Suppressor macrophage treated with lipopolysaccharide for 4 hours (primary cell): ENCODE results near the gene ISLR.

Source experiments
- DNase-seq: peaks from one replicate; pipeline ENCODE4 v3.0.0-alpha.2; 2020

ISLR gene

DNA sequence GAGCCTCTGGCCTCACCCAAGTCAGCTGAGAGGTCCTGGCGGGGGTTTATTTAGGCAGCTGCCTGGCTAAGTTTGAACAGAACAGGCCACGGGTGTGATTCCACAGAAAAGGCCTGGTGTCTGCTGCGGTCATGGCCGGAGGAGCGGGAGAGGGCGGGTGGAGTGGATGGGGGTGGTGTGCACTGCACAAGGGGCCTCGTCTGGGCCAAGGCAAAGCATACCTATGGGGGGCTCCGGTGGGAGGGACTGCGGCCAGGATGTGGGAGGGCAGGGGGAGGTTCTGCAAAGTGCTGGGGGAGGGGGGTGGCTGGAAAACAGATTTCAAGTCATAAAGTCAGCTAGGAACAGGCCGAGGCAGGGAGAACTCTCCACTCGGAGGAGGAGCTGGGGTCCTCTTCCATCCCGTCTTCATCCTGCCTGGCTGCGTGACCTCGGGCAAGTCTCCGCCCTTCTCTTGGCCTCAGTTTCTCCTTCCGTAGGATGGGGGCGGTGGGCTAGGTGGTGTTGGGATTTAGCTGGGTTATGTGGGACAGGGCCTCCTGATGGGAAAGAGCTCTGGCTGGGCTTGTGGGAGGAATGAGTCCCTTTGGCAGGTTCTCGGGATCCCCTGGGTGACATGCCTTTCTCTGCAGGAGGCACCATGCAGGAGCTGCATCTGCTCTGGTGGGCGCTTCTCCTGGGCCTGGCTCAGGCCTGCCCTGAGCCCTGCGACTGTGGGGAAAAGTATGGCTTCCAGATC, 878 bp downstream of the ISLR start:
- DNase-seq: no peak

GRCh38 chr15:74174958-74175253, 1.4 kb downstream of the ISLR start:
- no peak for DNase-seq

- no peak for DNase-seq
Observed at GRCh38 chr15:74175271-74176191, 2.0 kb downstream of the ISLR start.

- DNase-seq: no peak
Observed at GRCh38 chr15:74176262-74177214, 3.0 kb downstream of the ISLR start.

DNA sequence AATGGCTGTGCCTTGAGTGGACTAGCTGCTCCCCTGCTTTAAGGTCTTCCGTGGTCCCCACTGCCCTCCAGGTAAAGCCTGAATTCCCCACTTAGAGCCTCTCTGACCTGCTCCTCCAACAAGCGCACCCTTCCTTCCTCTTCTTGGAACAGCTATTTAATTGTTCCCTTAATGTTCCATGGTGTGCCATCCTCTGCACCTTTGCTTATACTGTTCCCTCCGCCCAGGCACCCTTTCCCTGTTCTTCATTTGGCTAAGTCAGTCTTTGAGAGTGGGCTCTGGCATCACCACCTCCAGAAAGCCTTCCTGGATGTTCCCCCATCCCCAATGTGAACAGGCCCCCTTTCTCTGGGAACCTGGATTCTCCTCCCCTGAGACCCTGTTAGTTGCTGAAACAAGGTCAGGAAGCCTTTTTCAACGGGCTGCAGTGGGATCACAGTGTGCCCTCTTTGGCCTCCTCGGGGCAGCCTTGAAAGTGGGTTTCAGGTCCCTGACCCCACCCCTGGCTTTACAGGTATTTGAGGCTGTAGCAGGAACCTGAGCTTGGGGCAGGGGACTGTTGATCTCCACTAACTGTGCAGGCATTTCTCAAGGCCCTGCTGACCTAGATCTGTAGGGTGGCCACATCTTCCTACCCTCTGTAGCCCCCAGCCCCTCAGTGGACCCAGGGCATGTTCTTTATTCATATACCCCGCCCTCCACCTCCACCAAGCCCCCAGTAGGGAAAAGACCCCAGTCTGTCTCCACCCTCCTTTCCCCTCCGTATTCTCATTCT, 5.0 kb downstream of the ISLR start:
- no peak for DNase-seq

DNA sequence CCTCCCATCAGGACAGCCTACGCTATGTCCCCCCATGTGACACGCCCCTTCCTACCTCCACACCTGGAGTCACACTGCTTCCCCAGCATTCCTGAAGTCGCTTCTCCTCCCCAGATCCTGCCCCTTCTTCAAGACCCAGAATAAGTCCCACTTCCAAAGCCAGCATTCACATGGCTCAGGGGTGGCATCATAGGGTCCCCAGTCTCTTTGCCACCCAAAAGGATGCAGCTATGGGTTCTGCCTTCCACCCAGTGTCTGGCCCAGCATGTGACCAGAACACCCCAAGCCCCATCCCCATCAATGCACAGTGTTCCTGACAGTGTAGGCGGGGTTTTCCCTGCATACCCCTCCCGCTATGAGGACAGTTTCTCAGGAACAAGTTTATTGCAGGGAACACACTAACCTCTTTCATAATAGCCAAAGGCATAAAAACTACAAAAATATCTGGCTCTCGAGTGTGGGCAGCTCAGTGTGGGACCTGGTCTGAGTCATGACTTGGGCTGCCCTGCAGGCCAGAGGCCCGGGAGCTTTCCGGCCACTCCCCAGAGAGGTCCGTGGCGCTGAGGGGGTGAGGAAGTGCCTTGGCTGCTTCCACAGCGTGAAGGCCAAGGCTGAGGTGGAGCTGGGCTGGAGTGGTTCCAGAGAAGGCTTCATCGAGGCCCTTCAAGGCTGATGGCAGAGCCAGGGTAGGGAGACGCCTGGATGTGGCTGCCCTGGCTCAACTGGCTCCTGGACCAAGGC, 5.8 kb downstream of the ISLR start:
- DNase-seq: peak; percentile 15

GRCh38 chr15:74179983-74180880, 6.7 kb downstream of the ISLR start:
- no peak for DNase-seq

DNA sequence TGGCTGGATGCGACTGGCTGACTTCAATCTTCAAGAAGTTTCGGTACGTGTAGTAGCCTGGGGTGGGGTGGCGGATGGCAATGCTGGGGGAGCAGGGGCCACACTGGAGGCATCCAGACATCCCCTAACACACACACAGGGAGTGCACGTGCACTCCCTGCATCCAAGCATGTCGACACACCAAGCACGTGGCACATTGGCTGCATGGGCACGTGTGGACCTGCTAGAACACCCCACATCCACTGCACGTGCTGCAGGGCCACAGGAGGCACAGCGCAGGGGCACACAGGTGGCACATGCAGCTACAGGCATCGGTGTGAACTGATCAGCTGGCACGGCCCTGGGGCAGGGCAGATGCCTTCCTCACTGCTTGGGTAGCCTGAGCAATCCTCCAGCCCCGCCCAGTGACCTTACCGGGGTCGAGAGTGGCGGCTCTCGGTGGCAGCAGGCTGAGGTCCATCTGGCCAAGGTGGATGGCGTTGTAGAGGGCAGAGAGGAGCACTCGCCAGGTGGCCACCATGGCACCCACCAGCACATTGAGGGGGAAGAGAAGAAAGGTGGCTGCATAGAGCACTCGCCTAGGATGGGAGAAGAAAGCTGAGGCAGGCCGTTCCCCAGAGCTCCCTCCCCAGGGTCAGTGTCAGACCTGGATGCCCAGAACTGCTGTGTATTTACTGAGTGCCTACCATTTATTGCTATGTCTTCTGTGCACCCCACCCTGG, 7.5 kb downstream of the ISLR start:
- no peak for DNase-seq

- DNase-seq: no peak
Observed at GRCh38 chr15:74182131-74182530, 8.6 kb downstream of the ISLR start.

- no peak for DNase-seq
Observed at GRCh38 chr15:74184582-74185091, 11.1 kb downstream of the ISLR start.

DNA sequence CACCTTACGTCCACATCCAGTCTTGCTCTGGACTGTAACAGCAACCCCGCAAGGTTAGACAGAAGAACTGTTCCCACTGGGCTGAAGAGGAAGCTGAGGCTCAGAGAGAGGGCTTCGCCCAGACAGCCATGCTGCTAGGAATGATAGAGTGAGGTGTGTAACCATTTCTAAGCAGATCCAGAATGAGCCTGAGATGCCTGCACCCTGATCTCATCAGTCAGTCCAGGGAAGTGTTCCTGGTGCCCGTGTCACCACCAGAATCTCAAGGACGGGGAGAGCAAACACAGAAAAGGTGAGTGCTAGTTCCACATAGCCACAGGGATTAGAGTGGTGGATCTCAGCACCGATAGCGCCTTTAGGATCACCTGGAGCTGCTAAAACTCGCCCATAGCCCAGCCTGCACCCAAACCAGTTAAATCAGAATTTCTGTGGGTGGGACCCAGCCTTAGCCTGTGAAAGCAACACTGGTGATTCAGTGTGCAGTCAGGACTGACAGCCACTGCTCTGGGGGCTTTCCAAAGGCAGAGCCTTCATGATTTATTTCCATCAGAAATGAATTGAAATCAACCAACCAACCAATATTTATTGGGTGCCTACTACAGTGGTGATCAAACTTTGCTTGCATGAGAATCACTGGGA, 12.3 kb downstream of the ISLR start:
- DNase-seq: no peak

- DNase-seq: no peak
Observed at GRCh38 chr15:74188216-74188615, 14.7 kb downstream of the ISLR start.

GRCh38 chr15:74191798-74192197, 18.3 kb downstream of the ISLR start:
- DNase-seq: no peak

- no peak for DNase-seq
Observed at GRCh38 chr15:74192751-74193150, 19.2 kb downstream of the ISLR start.

GRCh38 chr15:74193299-74193718, 19.8 kb downstream of the ISLR start:
- DNase-seq: no peak

- DNase-seq: no peak
Observed at GRCh38 chr15:74193905-74194304, 20.4 kb downstream of the ISLR start.

DNA sequence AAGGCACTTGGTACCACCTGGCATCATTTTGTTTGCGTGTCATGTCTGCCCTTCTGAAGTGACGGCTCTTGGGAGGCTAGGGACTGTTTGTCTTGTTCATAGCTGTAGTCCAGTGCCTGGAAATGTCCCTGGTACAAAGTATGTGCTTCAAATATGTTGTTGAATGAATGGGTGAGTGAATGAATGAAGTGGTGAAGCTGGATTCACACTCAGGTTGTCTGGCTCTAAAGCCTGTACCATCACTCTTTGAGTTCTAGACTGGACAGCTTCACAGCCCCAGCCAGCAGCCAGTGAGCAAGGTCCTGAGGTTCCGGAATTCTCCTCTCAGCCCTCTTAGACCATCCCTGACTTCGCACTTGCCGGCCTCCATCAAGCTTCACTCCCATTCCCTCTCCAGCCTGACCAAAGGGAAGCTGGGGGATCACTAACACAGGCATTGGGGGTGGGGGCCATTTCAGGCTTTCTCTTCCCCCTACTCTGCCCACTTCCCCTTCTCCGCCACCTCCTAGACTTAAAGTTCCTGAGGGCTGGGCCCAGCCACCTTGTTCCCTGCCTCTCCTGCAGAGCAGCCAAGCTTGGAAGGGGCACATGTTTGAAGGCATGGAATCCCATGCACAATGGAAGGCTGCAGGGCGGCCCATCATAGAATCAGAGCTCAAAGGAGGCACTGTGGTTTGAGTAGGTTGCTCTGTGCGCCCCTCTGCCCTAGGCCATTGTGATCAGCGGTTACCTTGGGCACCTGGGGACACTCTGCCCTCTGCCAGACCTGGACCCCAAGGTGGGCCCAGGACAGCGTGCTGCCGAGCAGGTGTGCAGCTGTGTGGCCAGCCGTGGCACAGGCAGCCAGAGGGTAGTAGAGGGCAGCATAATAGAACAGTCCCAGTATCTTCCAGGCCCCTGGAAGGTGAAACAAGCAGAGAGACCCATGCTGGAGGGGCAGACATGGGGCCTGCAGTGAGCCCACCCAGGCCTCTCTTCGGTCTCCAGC, 21.4 kb downstream of the ISLR start:
- DNase-seq: no peak

DNA sequence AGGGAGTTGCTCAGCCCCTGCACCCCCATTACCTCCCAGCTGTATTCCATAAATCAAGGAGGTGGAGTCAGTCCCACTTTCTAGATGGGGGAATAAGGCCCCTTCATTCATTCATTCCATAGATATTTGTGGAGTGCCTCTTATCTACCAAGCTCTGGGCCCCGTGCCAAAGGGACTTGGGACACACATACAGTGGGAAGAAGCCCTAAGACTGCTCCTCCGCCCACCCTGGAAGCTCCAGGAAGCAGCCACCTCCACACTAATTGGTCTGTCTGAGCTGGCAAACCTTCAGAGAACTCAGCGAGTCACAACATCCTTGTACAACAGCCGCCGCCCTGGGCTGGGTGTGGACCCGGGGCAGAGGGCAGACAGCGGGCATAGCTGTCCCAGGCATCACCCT, 22.7 kb downstream of the ISLR start:
- DNase-seq: peak; percentile 36
